Activated CD8-positive, alpha-beta memory T cell treated with anti-CD3 and anti-CD28 coated beads for 36 hours (primary cell): Measurements from ENCODE around the gene ERCC2. TPM values are rescaled to one million over a fixed set of nuclear protein-coding genes. Genes with fewer than 3 reads are reported as not detected.
"Not testable (repeated sequence)": the region's sequence is repeated elsewhere in the genome, so short reads cannot be mapped to it uniquely, and the experiment has no call there.

Experiments used
- CTCF ChIA-PET: fragments of 350-600 bp; sonication (Branson Sonifier 250); formaldehyde crosslinking; loops from one replicate; lab custom pipeline; 2021; ENCODE audit warnings: antibody characterized with exemption; lab: Charles Lee
- POLR2A ChIA-PET: fragments of 350-600 bp; sonication (Branson Sonifier 250); formaldehyde crosslinking; loops from one replicate; lab custom pipeline; 2021; ENCODE audit warnings: antibody characterized with exemption; lab: Charles Lee
- total RNA-seq, 2 experiments: library from RNA; stranded (reverse); gene quantifications; one replicate each; pipeline ENCODE4 v1.2.3, GENCODE V29; 2021

The ERCC2 gene
- total RNA-seq, 2 experiments from 2014 or later, result 23.8 to 27.0 TPM

GRCh38 chr19:45346449-45346848, 23.9 kb downstream of the ERCC2 start:
- ChIA-PET POLR2A (no interaction called here), CTCF (no interaction called here)

- POLR2A ChIA-PET, result no interaction called here
Measured at GRCh38 chr19:45345506-45345860, 24.9 kb downstream of the ERCC2 start.

GRCh38 chr19:45344621-45345505, 25.5 kb downstream of the ERCC2 start:
- ChIA-PET CTCF (interaction anchor here (0.6 kb wide), 1 partner anchor 12 kb away, joined by 3 read pairs; no protein-coding TSS in a partner anchor), POLR2A (no interaction called here)

More at GRCh38 chr19:45345506-45345860, 24.9 kb downstream of the ERCC2 start:
- CTCF ChIA-PET, result no interaction called here

- CTCF ChIA-PET, result no interaction called here
- POLR2A ChIA-PET, result no interaction called here
Measured at GRCh38 chr19:45342911-45343310, 27.5 kb downstream of the ERCC2 start.

GRCh38 chr19:45340899-45341453, 29.4 kb downstream of the ERCC2 start:
- CTCF ChIA-PET, result no interaction called here
- POLR2A ChIA-PET, result no interaction called here

- CTCF ChIA-PET, result interaction anchor here (0.6 to 2.7 kb wide), 2 partner anchors 12 to 454 kb away, joined by 3 to 7 read pairs; no protein-coding TSS in a partner anchor
- POLR2A ChIA-PET, result no interaction called here
Measured at GRCh38 chr19:45340232-45340898, 30.0 kb downstream of the ERCC2 start, which contains the start of gene KLC3. TSS of gene KLC3 (plus strand) at chr19:45340750. CDS start at chr19:45345542, 4,792 bp downstream.

GRCh38 chr19:45339629-45340028, 30.7 kb downstream of the ERCC2 start:
- CTCF ChIA-PET, result interaction anchor here (0.7 to 2.7 kb wide), 6 partner anchors 12 to 188 kb away, joined by 3 to 7 read pairs (median 3); no protein-coding TSS in a partner anchor
- POLR2A ChIA-PET, result interaction anchor here (0.6 kb wide), 1 partner anchor 128 kb away, joined by 3 read pairs; the partner anchor contains the start of gene FOSB

GRCh38 chr19:45336696-45337251, 33.6 kb downstream of the ERCC2 start:
- POLR2A ChIA-PET, result no interaction called here
- CTCF ChIA-PET, result no interaction called here

GRCh38 chr19:45334881-45335280, 35.5 kb downstream of the ERCC2 start:
- CTCF ChIA-PET, result interaction anchor here (0.7 kb wide), 1 partner anchor 67 kb away, joined by 5 read pairs; no protein-coding TSS in a partner anchor
- POLR2A ChIA-PET, result not testable (repeated sequence)

GRCh38 chr19:45333609-45334303, 36.6 kb downstream of the ERCC2 start:
- ChIA-PET CTCF (interaction anchor here (0.6 to 0.7 kb wide), 2 partner anchors 11 to 107 kb away, joined by 3 read pairs; no protein-coding TSS in a partner anchor), POLR2A (no interaction called here)

- CTCF ChIA-PET, result no interaction called here
- POLR2A ChIA-PET, result interaction anchor here (0.5 kb wide), 1 partner anchor 129 kb away, joined by 6 read pairs; no protein-coding TSS in a partner anchor
Measured at GRCh38 chr19:45331411-45331810, 39.0 kb downstream of the ERCC2 start.

- ChIA-PET CTCF (no interaction called here), POLR2A (no interaction called here)
Measured at GRCh38 chr19:45327404-45328143, 42.8 kb downstream of the ERCC2 start.

- CTCF ChIA-PET, result no interaction called here
- POLR2A ChIA-PET, result no interaction called here
Measured at GRCh38 chr19:45324349-45324907, 45.9 kb downstream of the ERCC2 start.

- ChIA-PET CTCF (no interaction called here), POLR2A (no interaction called here)
Measured at GRCh38 chr19:45323671-45324081, 46.7 kb downstream of the ERCC2 start.

GRCh38 chr19:45322744-45323281, 47.6 kb downstream of the ERCC2 start, which contains the start of gene CKM:
TSS of gene CKM (minus strand) at chr19:45322875. CDS start at chr19:45319713, 3,162 bp downstream.
- CTCF ChIA-PET, result no interaction called here
- POLR2A ChIA-PET, result no interaction called here

GRCh38 chr19:45322311-45322710, 48.1 kb downstream of the ERCC2 start:
- CTCF ChIA-PET, result no interaction called here

GRCh38 chr19:45321848-45322247, 48.5 kb downstream of the ERCC2 start:
- POLR2A ChIA-PET, result no interaction called here

More at GRCh38 chr19:45322311-45322710, 48.1 kb downstream of the ERCC2 start:
- POLR2A ChIA-PET, result no interaction called here

More at GRCh38 chr19:45321848-45322247, 48.5 kb downstream of the ERCC2 start:
- CTCF ChIA-PET, result no interaction called here
